Hematopoietic multipotent progenitor cell treated with erythropoietin and hydrocortisone succinate and interleukin-3 and kit ligand, for 8 days (in vitro differentiated cells): ENCODE data around the gene DYNC1I1.
A peak's percentile ranks its signal among the peaks of the same experiment; 100 is the strongest.

ENCODE experiments used
- DNase-seq: peaks from one replicate; pipeline ENCODE4 v3.0.0-alpha.2; 2015

DYNC1I1 gene

GRCh38 chr7:95794917-95795515 lies 22.7 kb downstream of the DYNC1I1 start:
- peak; percentile 33 for DNase-seq

GRCh38 chr7:95796617-95797016 lies 24.3 kb downstream of the DYNC1I1 start:
- DNase-seq, result no peak

- no peak for DNase-seq
Observed at GRCh38 chr7:95798401-95798930, 26.1 kb downstream of the DYNC1I1 start.

GRCh38 chr7:95800787-95801186 lies 28.4 kb downstream of the DYNC1I1 start:
- DNase-seq, result no peak

- DNase-seq, result no peak
Observed at GRCh38 chr7:95802270-95802669, 29.9 kb downstream of the DYNC1I1 start.

GRCh38 chr7:95804052-95804451 lies 31.7 kb downstream of the DYNC1I1 start:
- DNase-seq, result no peak

- DNase-seq, result no peak
Observed at GRCh38 chr7:95805909-95806308, 33.6 kb downstream of the DYNC1I1 start.

GRCh38 chr7:95808396-95808795 lies 36.0 kb downstream of the DYNC1I1 start:
- DNase-seq, result no peak

GRCh38 chr7:95811846-95812445 lies 39.6 kb downstream of the DYNC1I1 start:
- no peak for DNase-seq

- DNase-seq, result no peak
Observed at GRCh38 chr7:95814721-95815120, 42.4 kb downstream of the DYNC1I1 start.

GRCh38 chr7:95817866-95818640 lies 45.7 kb downstream of the DYNC1I1 start:
- DNase-seq, result no peak

- no peak for DNase-seq
Observed at GRCh38 chr7:95820778-95821177, 48.4 kb downstream of the DYNC1I1 start.

GRCh38 chr7:95822717-95823116 lies 50.4 kb downstream of the DYNC1I1 start:
- DNase-seq, result no peak

- DNase-seq, result no peak
Observed at GRCh38 chr7:95824616-95825015, 52.3 kb downstream of the DYNC1I1 start.

GRCh38 chr7:95828824-95829790 lies 56.8 kb downstream of the DYNC1I1 start:
- DNase-seq, result no peak

GRCh38 chr7:95840953-95841950 lies 68.9 kb downstream of the DYNC1I1 start:
- DNase-seq, result peak; percentile 13

- no peak for DNase-seq
Observed at GRCh38 chr7:95843286-95843685, 70.9 kb downstream of the DYNC1I1 start.

GRCh38 chr7:95845007-95845406 lies 72.7 kb downstream of the DYNC1I1 start:
- no peak for DNase-seq

- no peak for DNase-seq
Observed at GRCh38 chr7:95847061-95847460, 74.7 kb downstream of the DYNC1I1 start.

GRCh38 chr7:95859429-95859828 lies 87.1 kb downstream of the DYNC1I1 start:
- DNase-seq, result no peak

GRCh38 chr7:95861041-95861440 lies 88.7 kb downstream of the DYNC1I1 start:
- no peak for DNase-seq
